Stomach (tissue), 9 donors: Measurements from ENCODE around the gene OR52E4. TPM values are rescaled to one million over a fixed set of nuclear protein-coding genes. Genes with fewer than 3 reads are reported as not detected.

ENCODE experiments used
- DNase-seq, 2 donors: peaks; one replicate each; pipeline versions ENCODE4 v3.0.0 to v3.0.0-alpha.2; 2013 to 2019
- H3K27ac ChIP-seq, 5 donors: fragments of 200-600 bp in 4 of 5; sonication (generic) in 4 of 5; one replicate each; pipeline ENCODE4 v1.5.1; 2013 to 2019; ENCODE audit warnings: mild to moderate bottlenecking in 1 of 5, moderate library complexity in 1 of 5
- H3K27me3 ChIP-seq, 3 donors: fragments of 200-600 bp; sonication (generic); one replicate each; pipeline ENCODE4 v1.5.1; 2017 to 2019; ENCODE audit warnings: mixed run types in 1 of 3
- H3K36me3 ChIP-seq, 4 donors: fragments of 200-600 bp; sonication (generic); 1 replicate in 3 of 4; 2 replicates in 1 of 4; pipeline ENCODE4 v1.5.1; 2016 to 2019
- H3K4me1 ChIP-seq, 4 donors: fragments of 200-600 bp; sonication (generic); one replicate each; pipeline ENCODE4 v1.5.1; 2016 to 2019
- H3K4me3 ChIP-seq, 4 donors: fragments of 200-600 bp; sonication (generic) in 3 of 4; one replicate each; pipeline ENCODE4 v1.5.1; 2016 to 2019; ENCODE audit warnings: mild to moderate bottlenecking in 1 of 4
- H3K9me3 ChIP-seq, 4 donors: fragments of 200-600 bp; sonication (generic); one replicate each; pipeline ENCODE4 v1.5.1; 2016 to 2019
- EP300 ChIP-seq: sonication (generic); formaldehyde crosslinking; IDR thresholded peaks from one replicate; pipeline ENCODE4 v1.6.1; 2017; ENCODE audit warnings: antibody characterized with exemption
- POLR2A ChIP-seq, 4 donors: fragments of 450-650 bp; IDR thresholded peaks; one replicate each; pipeline ENCODE4 v1.6.1; 2016; ENCODE audit warnings: antibody characterized with exemption in 4 of 4, control low read depth in 2 of 4, mild to moderate bottlenecking in 1 of 4, moderate library complexity in 1 of 4
- POLR2AphosphoS5 ChIP-seq, 3 donors: sonication (generic); formaldehyde crosslinking; IDR thresholded peaks; one replicate each; pipeline ENCODE4 v1.6.1; 2016; ENCODE audit warnings: antibody characterized with exemption in 3 of 3
- WGBS, 5 donors: extraction: QIAGEN DNeasy Blood & Tissue Kit in 3 of 5; methylation state at CpG; one replicate each; pipeline versions ENCODE4 v1.1.5 to v1.1.7; 2013 to 2018; 5-methylcytosine and 5-hydroxymethylcytosine counted together
- intact Hi-C: fragments of 100-400 bp; cut with DNase I; formaldehyde crosslinking; loops from one replicate; pipeline ENCODE4 v1.15.1; 2023; ENCODE audit warnings: low total_unique reads
- polyA plus RNA-seq, 3 donors: library from polyadenylated mRNA; stranded (reverse); fragments of 200-250 nt; gene quantifications; one replicate each; pipeline ENCODE4 v1.2.3, GENCODE V29; 2013
- total RNA-seq, 5 donors: library from RNA; depleted of rRNA; stranded (reverse); fragments of >200 nt; gene quantifications; one replicate each; pipeline versions ENCODE4 v1.1.0 to v1.2.3, GENCODE V29; 2014 to 2016
- TF ChIP-seq, protein P1 (sequence below), 7 experiments: fragments of 450-650 bp in 4 of 7; fragments of 200-600 bp in 3 of 7; sonication (generic) in 3 of 7; IDR thresholded peaks; one replicate each; pipeline ENCODE4 v1.5.1; 2016 to 2019; ENCODE audit warnings: antibody characterized with exemption in 7 of 7, control low read depth in 2 of 7, mild to moderate bottlenecking in 1 of 7
- donor health status: healthy with polysubstance abuse.
- donor health status: Bipolar disorder and iron deficiency.
- donor health status: healthy.

OR52E4 gene
- total and polyA plus RNA-seq, 8 donors = not detected

DNA sequence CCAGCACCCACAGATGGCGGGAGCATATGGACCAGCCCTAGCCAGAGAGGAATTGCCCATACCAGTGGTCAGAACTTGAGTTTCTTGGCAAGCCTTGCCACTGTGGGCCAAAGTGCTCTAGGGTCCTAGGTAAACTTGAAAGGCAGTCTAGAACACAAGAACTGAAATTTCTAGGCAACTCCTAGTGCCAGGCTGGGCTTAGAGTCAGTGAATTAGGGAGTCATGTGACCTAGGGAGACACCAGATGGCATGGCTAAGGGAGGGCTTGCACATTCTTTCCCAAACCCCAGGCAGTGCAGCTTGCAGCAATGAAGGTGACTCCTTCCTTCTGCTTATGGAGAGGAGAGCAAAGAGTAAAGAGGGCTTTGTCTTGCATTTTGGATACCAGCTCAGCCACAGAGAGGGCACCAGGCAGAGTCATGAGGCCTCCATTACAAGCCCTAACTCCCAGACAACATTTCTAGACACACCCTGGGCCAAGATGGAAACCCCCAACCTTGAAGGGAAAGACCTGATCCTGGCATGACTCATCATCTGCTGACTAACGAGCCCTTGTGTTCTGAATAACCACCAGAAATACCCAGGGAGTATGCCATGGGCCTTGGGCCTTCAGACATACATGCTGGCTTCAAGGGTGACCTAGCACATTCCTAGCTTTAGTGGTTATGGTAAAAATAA, 42.5 kb downstream of the OR52E4 start:
- DNase-seq = no peak
- intact Hi-C loops = no loop called here
- Histone ChIP-seq H3K27me3 (no peaks in the 10 kb centered on the region), H3K4me3 (no peak overlapping the region), H3K27ac (no peak overlapping the region), H3K4me1 (no peaks in the 10 kb centered on the region), H3K36me3 (no peaks in the 10 kb centered on the region), H3K9me3 (peaks cover 0 to 22% (median 16%) of the 10 kb centered on the region in 4 donors)
- no peak for TF ChIP-seq POLR2A (IDR thresholded peaks at IDR 0.05)
- no peak for TF ChIP-seq POLR2AphosphoS5 (IDR thresholded peaks at IDR 0.05)
- no peak for TF ChIP-seq EP300
- TF ChIP-seq, protein P1, sequence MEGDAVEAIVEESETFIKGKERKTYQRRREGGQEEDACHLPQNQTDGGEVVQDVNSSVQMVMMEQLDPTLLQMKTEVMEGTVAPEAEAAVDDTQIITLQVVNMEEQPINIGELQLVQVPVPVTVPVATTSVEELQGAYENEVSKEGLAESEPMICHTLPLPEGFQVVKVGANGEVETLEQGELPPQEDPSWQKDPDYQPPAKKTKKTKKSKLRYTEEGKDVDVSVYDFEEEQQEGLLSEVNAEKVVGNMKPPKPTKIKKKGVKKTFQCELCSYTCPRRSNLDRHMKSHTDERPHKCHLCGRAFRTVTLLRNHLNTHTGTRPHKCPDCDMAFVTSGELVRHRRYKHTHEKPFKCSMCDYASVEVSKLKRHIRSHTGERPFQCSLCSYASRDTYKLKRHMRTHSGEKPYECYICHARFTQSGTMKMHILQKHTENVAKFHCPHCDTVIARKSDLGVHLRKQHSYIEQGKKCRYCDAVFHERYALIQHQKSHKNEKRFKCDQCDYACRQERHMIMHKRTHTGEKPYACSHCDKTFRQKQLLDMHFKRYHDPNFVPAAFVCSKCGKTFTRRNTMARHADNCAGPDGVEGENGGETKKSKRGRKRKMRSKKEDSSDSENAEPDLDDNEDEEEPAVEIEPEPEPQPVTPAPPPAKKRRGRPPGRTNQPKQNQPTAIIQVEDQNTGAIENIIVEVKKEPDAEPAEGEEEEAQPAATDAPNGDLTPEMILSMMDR (IDR thresholded peaks at IDR 0.05) = no peak
- 55 to 77% (median 74%) methylated on average over 2 of the region's 2 CpGs for WGBS, 5 donors

DNA sequence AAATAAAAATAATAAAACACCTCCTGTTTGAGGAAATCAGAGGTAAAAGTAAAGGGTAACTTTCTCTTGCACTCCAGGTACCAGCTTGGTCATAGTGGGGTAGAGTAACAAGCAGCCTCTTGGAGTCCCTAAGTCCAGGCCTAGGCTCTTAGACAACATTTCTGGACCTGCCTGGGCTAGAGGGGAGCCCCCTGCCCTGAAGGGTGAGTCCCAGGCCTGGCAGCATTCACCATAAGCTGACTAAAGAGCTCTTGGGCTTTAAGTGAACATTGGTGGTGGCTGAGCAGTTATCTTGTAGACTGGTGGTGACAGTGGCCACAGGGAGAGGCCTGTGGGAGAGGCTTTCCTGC, 43.0 kb downstream of the OR52E4 start:
- Histone ChIP-seq H3K27ac (no peak overlapping the region), H3K27me3 (no peaks in the 10 kb centered on the region), H3K4me3 (no peak overlapping the region), H3K9me3 (peaks cover 0 to 25% (median 18%) of the 10 kb centered on the region in 4 donors), H3K36me3 (no peaks in the 10 kb centered on the region), H3K4me1 (no peaks in the 10 kb centered on the region)
- TF ChIP-seq POLR2A (IDR thresholded peaks at IDR 0.05) = no peak
- TF ChIP-seq, protein P1 (IDR thresholded peaks at IDR 0.05) = no peak
- no peak for TF ChIP-seq EP300
- no peak for TF ChIP-seq POLR2AphosphoS5 (IDR thresholded peaks at IDR 0.05)
- intact Hi-C loops = no loop called here
- DNase-seq = no peak

DNA sequence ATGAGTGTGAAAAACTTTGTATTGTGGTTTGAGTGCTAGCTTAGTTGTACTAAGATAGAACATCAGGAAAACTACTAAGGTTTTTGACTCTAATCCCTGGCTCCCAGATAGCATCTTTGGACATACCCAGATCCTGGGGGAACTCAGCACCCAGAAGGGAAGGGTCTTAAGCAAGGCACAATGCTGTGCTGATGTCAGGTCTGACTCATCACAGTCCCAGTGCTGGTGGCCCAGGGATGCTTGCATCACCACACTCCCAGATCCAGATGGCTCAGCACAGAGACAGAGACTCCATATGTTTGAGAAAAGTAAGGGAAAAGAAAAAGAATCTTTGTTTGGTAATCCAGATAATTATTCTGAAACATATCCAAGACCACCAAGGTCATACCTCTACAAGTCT, 43.4 kb downstream of the OR52E4 start:
- Histone ChIP-seq H3K4me3 (no peak overlapping the region), H3K9me3 (peaks cover 0 to 29% (median 20%) of the 10 kb centered on the region in 4 donors), H3K4me1 (no peaks in the 10 kb centered on the region), H3K27ac (no peak overlapping the region), H3K27me3 (no peaks in the 10 kb centered on the region), H3K36me3 (no peaks in the 10 kb centered on the region)
- no peak for DNase-seq
- TF ChIP-seq, protein P1 (IDR thresholded peaks at IDR 0.05) = no peak
- no peak for TF ChIP-seq POLR2A (IDR thresholded peaks at IDR 0.05)
- no peak for TF ChIP-seq POLR2AphosphoS5 (IDR thresholded peaks at IDR 0.05)
- TF ChIP-seq EP300 = no peak
- intact Hi-C loops = no loop called here

DNA sequence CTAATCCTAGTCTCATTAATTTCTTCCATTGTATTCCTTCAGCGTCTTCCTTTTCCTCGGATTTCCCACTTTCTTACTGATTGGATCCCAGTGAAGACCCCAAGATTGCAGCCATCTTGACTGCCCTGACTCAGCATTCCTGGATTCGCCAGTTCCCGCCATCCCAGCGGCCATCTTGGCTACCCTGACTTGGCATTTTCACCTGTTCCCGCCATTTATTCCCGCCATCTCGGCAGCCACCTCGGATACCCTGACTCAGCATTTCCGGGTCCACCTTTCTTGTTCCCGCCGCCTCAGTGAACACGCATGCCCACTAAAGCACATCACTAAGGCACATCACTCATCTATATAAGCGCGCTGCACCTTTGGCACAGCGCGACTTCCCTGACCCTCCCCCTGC, 47.8 kb downstream of the OR52E4 start:
- no peaks in the 10 kb centered on the region for H3K27me3 ChIP-seq
- no peaks in the 10 kb centered on the region for H3K36me3 ChIP-seq
- peaks cover 0 to 53% (median 27%) of the 10 kb centered on the region in 4 donors for H3K9me3 ChIP-seq
- TF ChIP-seq POLR2AphosphoS5 (IDR thresholded peaks at IDR 0.05) (no peak), EP300 (no peak)
- no peak overlapping the region for H3K27ac ChIP-seq
- DNase-seq = no peak
- 94 to 96% (median 95%) methylated on average over 17 of the region's 17 CpGs for WGBS, 5 donors
- intact Hi-C loops = no loop called here
- no peaks in the 10 kb centered on the region for H3K4me1 ChIP-seq
- H3K4me3 ChIP-seq = no peak overlapping the region

DNA sequence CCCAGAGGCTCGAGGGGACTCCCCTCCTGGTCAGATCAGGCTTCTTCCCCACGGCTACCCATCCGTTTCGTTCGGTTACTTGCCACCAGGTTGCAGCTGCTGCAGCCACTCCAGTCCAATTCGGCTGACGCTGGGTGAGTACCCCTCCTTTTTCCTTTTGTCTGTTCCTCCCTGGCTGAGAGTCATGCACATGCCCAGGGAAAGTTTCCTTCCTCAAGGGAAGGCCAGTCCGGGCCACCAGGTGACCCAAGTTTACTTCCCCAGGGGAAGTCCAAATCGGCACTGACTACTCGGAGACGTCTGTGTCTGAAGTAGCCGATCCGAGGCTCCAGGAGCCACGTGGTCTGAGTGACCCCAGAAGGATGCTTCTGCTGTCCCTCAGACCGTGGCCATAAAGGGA, 48.4 kb downstream of the OR52E4 start:
- WGBS, 5 donors = 84 to 89% (median 86%) methylated on average over 13 to 15 of the region's 15 CpGs

More for the DNA sequence above, 48.4 kb downstream of the OR52E4 start:
- Histone ChIP-seq H3K27me3 (no peaks in the 10 kb centered on the region), H3K36me3 (no peaks in the 10 kb centered on the region), H3K4me1 (no peaks in the 10 kb centered on the region), H3K9me3 (peaks cover 0 to 52% (median 22%) of the 10 kb centered on the region in 4 donors), H3K27ac (no peak overlapping the region), H3K4me3 (no peak overlapping the region)
- intact Hi-C loops = no loop called here
- TF ChIP-seq, protein P1 (IDR thresholded peaks at IDR 0.05) = no peak
- no peak for TF ChIP-seq POLR2A (IDR thresholded peaks at IDR 0.05)
- no peak for TF ChIP-seq EP300
- no peak for TF ChIP-seq POLR2AphosphoS5 (IDR thresholded peaks at IDR 0.05)
- DNase-seq = no peak
